OCI-LY3 (cell line): Measurements from ENCODE around the gene ILDR2.

ENCODE experiments used
- H2AFZ ChIP-seq: fragments of 200-600, 300-600 bp; shearing (Covaris generic); 2 replicates; pipeline ENCODE4 v1.6.0; 2014; ENCODE audit warnings: antibody characterized with exemption, low read depth, low read length
- H3K27ac ChIP-seq: fragments of 200-600, 300-600 bp; sonication (generic); 2 replicates; pipeline ENCODE4 v1.5.1; 2014; ENCODE audit warnings: mild to moderate bottlenecking, low read length, moderate library complexity, mixed read lengths
- H3K27me3 ChIP-seq: fragments of 200-600, 300-600 bp; sonication (generic); 2 replicates; pipeline ENCODE4 v1.6.1; 2014; ENCODE audit warnings: low read depth, low read length, mixed read lengths
- H3K36me3 ChIP-seq: fragments of 200-600, 300-600 bp; sonication (generic); replicated peaks from 2 replicates; pipeline ENCODE3; 2014; ENCODE audit warnings: low read depth, low read length, mixed read lengths
- H3K4me1 ChIP-seq: fragments of 300-600, 200-600 bp; sonication (generic); 2 replicates; pipeline ENCODE4 v1.6.1; 2014; ENCODE audit warnings: low read length, mixed read lengths
- H3K4me2 ChIP-seq: fragments of 200-600, 300-600 bp; sonication (generic); 2 replicates; pipeline ENCODE4 v1.6.1; 2014; ENCODE audit warnings: low read length, mixed read lengths
- H3K4me3 ChIP-seq: fragments of 300-600, 200-600 bp; sonication (generic); 2 replicates; pipeline ENCODE4 v1.5.1; 2014; ENCODE audit warnings: antibody characterized with exemption, mild to moderate bottlenecking, low read length, moderate library complexity
- H3K79me2 ChIP-seq: fragments of 300-600, 200-600 bp; shearing (Covaris generic); 2 replicates; pipeline ENCODE4 v1.6.1; 2014; ENCODE audit warnings: mild to moderate bottlenecking, low read length, mixed read lengths
- H3K9ac ChIP-seq: fragments of 300-600, 200-600 bp; shearing (Covaris generic); 2 replicates; pipeline ENCODE4 v1.6.0; 2014; ENCODE audit warnings: mild to moderate bottlenecking, low read length, moderate library complexity
- H3K9me3 ChIP-seq: fragments of 200-600, 300-600 bp; shearing (Covaris generic); 2 replicates; pipeline ENCODE4 v1.6.1; 2014; ENCODE audit warnings: low read length, mixed read lengths; ENCODE audit not compliant: insufficient read depth
- H4K20me1 ChIP-seq: fragments of 200-600, 300-600 bp; sonication (generic); 2 replicates; pipeline ENCODE4 v1.6.1; 2016; ENCODE audit warnings: low read length, mixed read lengths; ENCODE audit not compliant: insufficient read depth
- CTCF ChIP-seq: fragments of 200-600, 300-600 bp; sonication (generic); IDR thresholded peaks from 2 replicates; pipeline ENCODE4 v1.5.1; 2014; ENCODE audit warnings: antibody characterized with exemption, low read length, low read depth
- EZH2phosphoT487 ChIP-seq: fragments of 200-600 bp; shearing (Covaris generic); IDR thresholded peaks from 2 replicates; pipeline ENCODE4 v1.6.1; 2018; ENCODE audit warnings: antibody characterized with exemption, mixed run types, low read depth

ILDR2 gene

GRCh38 chr1:166978821-166979220, 3.5 kb upstream of the ILDR2 start:
- Histone ChIP-seq H3K4me3 (no peak overlapping the region), H3K9ac (no peak overlapping the region), H3K27me3 (peaks cover 70% of the 10 kb centered on the region), H4K20me1 (no peaks in the 10 kb centered on the region), H2AFZ (no peak overlapping the region), H3K79me2 (no peaks in the 10 kb centered on the region), H3K36me3 (no peaks in the 10 kb centered on the region), H3K4me1 (peaks cover 19% of the 10 kb centered on the region), H3K9me3 (no peaks in the 10 kb centered on the region), H3K27ac (no peak overlapping the region), H3K4me2 (no peak overlapping the region)
- no peak for TF ChIP-seq EZH2phosphoT487
- no peak for TF ChIP-seq CTCF

DNA sequence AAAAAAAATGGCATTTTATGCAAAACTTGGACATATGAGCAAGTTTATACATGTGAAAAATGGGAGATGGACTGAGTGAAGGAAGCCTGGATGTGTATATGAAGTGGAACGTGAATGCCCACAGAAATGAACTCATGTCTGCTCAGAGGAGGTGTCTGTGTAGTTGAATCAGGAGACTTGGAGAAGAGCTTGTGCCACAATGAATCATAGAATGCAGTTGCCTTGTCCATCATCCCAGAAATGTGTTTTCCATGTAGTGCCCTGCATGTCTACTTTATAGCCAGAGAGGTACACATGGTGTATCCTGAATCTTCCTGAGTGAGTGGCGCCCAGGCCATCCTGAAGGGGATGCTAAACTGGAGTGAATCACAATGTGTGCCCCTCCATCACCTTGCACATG, 2.6 kb upstream of the ILDR2 start:
- no peak overlapping the region for H3K4me3 ChIP-seq

DNA sequence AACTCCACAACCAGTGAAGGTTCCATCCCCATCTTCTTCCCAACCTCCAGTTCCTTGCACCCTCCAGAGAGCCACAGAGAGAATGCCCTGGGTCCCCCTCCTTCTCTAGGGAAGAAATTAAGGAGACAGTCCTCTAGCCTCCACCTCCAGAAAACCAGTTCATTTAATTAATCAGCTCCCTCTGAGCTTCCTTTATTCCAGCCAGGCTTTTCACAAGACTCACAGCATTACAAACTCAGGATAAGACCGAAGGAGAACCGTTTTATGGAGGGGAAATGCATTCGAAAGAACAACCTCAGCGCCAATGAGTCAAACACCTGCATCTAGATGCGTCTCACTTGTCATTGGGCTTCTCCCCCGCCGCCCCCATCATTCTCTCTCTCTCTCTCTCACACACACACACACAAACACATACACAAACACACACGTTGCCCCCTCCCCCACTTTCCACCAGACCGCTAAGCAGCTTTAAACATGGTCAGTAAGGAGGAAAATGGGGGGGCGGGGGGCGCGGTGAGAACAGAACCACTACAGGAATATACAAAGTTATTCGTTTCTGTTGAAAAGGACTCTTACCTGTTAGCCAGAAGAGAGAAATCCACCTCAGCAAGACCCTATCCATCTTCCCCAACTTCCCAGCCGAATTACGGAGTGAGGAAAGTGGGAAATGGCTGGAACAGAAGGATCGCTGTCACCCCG, 544 bp downstream of the ILDR2 start:
- Histone ChIP-seq H3K4me1 (peaks cover 29% of the 10 kb centered on the region), H3K79me2 (no peaks in the 10 kb centered on the region), H3K4me2 (peak overlapping the region; percentile 82), H3K9me3 (no peaks in the 10 kb centered on the region), H4K20me1 (no peaks in the 10 kb centered on the region), H3K27me3 (peaks cover 78% of the 10 kb centered on the region), H3K27ac (no peak overlapping the region), H3K36me3 (no peaks in the 10 kb centered on the region), H2AFZ (peak overlapping the region; percentile 91), H3K4me3 (peak overlapping the region; percentile 80), H3K9ac (peak overlapping the region; percentile 67)
- TF ChIP-seq EZH2phosphoT487 (no peak), CTCF (no peak)

More for the DNA sequence above, 2.6 kb upstream of the ILDR2 start:
- H3K9ac ChIP-seq: no peak overlapping the region
- peaks cover 76% of the 10 kb centered on the region for H3K27me3 ChIP-seq
- H3K36me3 ChIP-seq: no peaks in the 10 kb centered on the region
- H4K20me1 ChIP-seq: no peaks in the 10 kb centered on the region
- H3K4me1 ChIP-seq: peaks cover 19% of the 10 kb centered on the region
- H2AFZ ChIP-seq: no peak overlapping the region
- no peaks in the 10 kb centered on the region for H3K79me2 ChIP-seq
- no peak overlapping the region for H3K4me2 ChIP-seq
- TF ChIP-seq EZH2phosphoT487 (no peak), CTCF (no peak)
- H3K9me3 ChIP-seq: no peaks in the 10 kb centered on the region
- H3K27ac ChIP-seq: no peak overlapping the region

DNA sequence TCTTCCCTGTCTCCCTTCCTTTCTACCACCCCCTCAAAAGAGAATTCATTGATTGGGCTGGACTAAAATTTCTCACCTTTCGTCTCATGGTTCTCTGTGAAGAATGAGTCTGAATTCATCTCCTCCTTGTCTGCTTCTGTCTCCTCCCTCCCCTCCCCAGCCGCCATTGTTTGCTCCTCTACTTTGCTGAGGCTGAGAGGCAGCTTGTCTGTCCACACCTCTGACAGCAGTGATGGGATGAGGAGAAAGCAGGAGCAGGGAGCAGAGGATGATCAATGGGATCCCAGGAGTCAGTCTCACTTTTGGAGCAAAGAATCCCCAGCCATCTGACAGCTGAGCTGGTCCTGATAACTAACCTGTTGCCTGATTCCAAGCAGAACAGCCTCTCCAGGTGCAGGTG, 2.5 kb downstream of the ILDR2 start:
- H3K4me1 ChIP-seq: peaks cover 23% of the 10 kb centered on the region
- no peak overlapping the region for H3K4me2 ChIP-seq
- H3K36me3 ChIP-seq: no peaks in the 10 kb centered on the region
- H2AFZ ChIP-seq: no peak overlapping the region
- H3K27ac ChIP-seq: no peak overlapping the region
- H3K4me3 ChIP-seq: no peak overlapping the region
- no peaks in the 10 kb centered on the region for H3K79me2 ChIP-seq
- no peak for TF ChIP-seq EZH2phosphoT487
- peaks cover 71% of the 10 kb centered on the region for H3K27me3 ChIP-seq
- no peaks in the 10 kb centered on the region for H4K20me1 ChIP-seq
- H3K9me3 ChIP-seq: no peaks in the 10 kb centered on the region
- no peak overlapping the region for H3K9ac ChIP-seq
